Activated T-cell treated with anti-CD3 and anti-CD28 coated beads, Interleukin-2, amount 50 U/mL, for 1 hour (primary cell): ENCODE data around the gene RASA4B.
"Not testable (repeated sequence)": the region's sequence is repeated elsewhere in the genome, so short reads cannot be mapped to it uniquely, and the experiment has no call there.

Experiments
- DNase-seq: peaks from one replicate; pipeline ENCODE4 v3.0.0-alpha.2; 2020

RASA4B gene

GRCh38 chr7:102472126-102473041, 45.2 kb downstream of the RASA4B start:
- DNase-seq, result no peak

GRCh38 chr7:102471791-102472125, 45.8 kb downstream of the RASA4B start:
- no peak for DNase-seq

- no peak for DNase-seq
These were observed 47.4 kb downstream of the RASA4B start for GRCh38 chr7:102469972-102470825.

- DNase-seq, result no peak
These were observed 48.1 kb downstream of the RASA4B start for GRCh38 chr7:102469351-102469971.

- no peak for DNase-seq
These were observed 48.9 kb downstream of the RASA4B start for GRCh38 chr7:102468478-102469350.

- no peak for DNase-seq
These were observed 49.7 kb downstream of the RASA4B start for GRCh38 chr7:102467581-102468477.

GRCh38 chr7:102466097-102466496, 51.5 kb downstream of the RASA4B start:
- DNase-seq, result no peak

GRCh38 chr7:102464577-102465280, 52.8 kb downstream of the RASA4B start, which contains the start of the genes ALKBH4 and LRWD1:
ALKBH4 (minus strand) TSS chr7:102464863; CDS start chr7:102464836, 27 bp downstream.
LRWD1 (plus strand) TSS chr7:102464984; CDS start chr7:102465081, 97 bp downstream.
- DNase-seq, result peak; percentile 96

GRCh38 chr7:102463841-102464576, 53.6 kb downstream of the RASA4B start:
- DNase-seq, result peak; percentile 33

GRCh38 chr7:102460467-102460866, 57.1 kb downstream of the RASA4B start:
- no peak for DNase-seq

GRCh38 chr7:102459221-102459844, 58.2 kb downstream of the RASA4B start:
- DNase-seq, result no peak

GRCh38 chr7:102457352-102457924, 60.1 kb downstream of the RASA4B start:
- no peak for DNase-seq

- no peak for DNase-seq
These were observed 61.2 kb downstream of the RASA4B start for GRCh38 chr7:102456327-102456726.

GRCh38 chr7:102455596-102455995, 62.0 kb downstream of the RASA4B start:
- DNase-seq, result no peak

- not testable (repeated sequence) for DNase-seq
These were observed 62.6 kb downstream of the RASA4B start for GRCh38 chr7:102454932-102455331.

- no peak for DNase-seq
These were observed 63.1 kb downstream of the RASA4B start for GRCh38 chr7:102454468-102454867.

- no peak for DNase-seq
These were observed 64.3 kb downstream of the RASA4B start for GRCh38 chr7:102453319-102453718.

- no peak for DNase-seq
These were observed 65.1 kb downstream of the RASA4B start for GRCh38 chr7:102452451-102452850.
